AG10803 (cell line): ENCODE data around the gene RELN.
A peak's percentile ranks its signal among the peaks of the same experiment; 100 is the strongest.

Experiments used
- DNase-seq: peaks from one replicate; pipeline ENCODE4 v3.0.0; 2010; ENCODE audit warnings: low read depth
- H3K4me3 ChIP-seq: 2 replicates; pipeline ENCODE4 v1.5.1; 2011; ENCODE audit warnings: mild to moderate bottlenecking, low read length, control low read depth
- CTCF ChIP-seq: conservative IDR thresholded peaks from 2 replicates; pipeline ENCODE4 v1.5.1; 2011; ENCODE audit warnings: mild to moderate bottlenecking, low read length, control low read depth, inconsistent platforms

The RELN gene

GRCh38 chr7:103446049-103446520 is 543.4 kb downstream of the RELN start, which contains the start of gene SLC26A5:
TSS of gene SLC26A5 (minus strand) at chr7:103446207. CDS start at chr7:103421514, 24,693 bp downstream.
- no peak for DNase-seq
- H3K4me3 ChIP-seq = peak within 1 kb of the TSS; percentile 38
- no peak for TF ChIP-seq CTCF

GRCh38 chr7:103445228-103446048 is 544.0 kb downstream of the RELN start:
- H3K4me3 ChIP-seq = peak overlapping the region; percentile 38
- no peak for TF ChIP-seq CTCF
- DNase-seq = no peak

GRCh38 chr7:103439661-103440060 is 549.8 kb downstream of the RELN start:
- no peak for DNase-seq
- TF ChIP-seq CTCF = no peak
- no peak overlapping the region for H3K4me3 ChIP-seq

GRCh38 chr7:103437623-103438022 is 551.8 kb downstream of the RELN start:
- H3K4me3 ChIP-seq = no peak overlapping the region
- no peak for TF ChIP-seq CTCF
- no peak for DNase-seq

GRCh38 chr7:103432712-103433111 is 556.7 kb downstream of the RELN start:
- no peak overlapping the region for H3K4me3 ChIP-seq
- DNase-seq = no peak

GRCh38 chr7:103425177-103425576 is 564.3 kb downstream of the RELN start:
- TF ChIP-seq CTCF = no peak
- H3K4me3 ChIP-seq = no peak overlapping the region
- no peak for DNase-seq

More at GRCh38 chr7:103432712-103433111, 556.7 kb downstream of the RELN start:
- no peak for TF ChIP-seq CTCF

GRCh38 chr7:103423467-103424179 is 565.8 kb downstream of the RELN start:
- no peak for DNase-seq
- H3K4me3 ChIP-seq = no peak overlapping the region
- no peak for TF ChIP-seq CTCF
